SK-N-SH (cell line): ENCODE data around the gene PPP1R14C. TPM values are rescaled to one million over a fixed set of nuclear protein-coding genes. Genes with fewer than 3 reads are reported as not detected.

ENCODE experiments used
- CTCF ChIA-PET: fragments of 300-600, 350-600 bp; formaldehyde crosslinking; extraction: SDS; loops from one replicate; lab custom pipeline; 2021; lab: Yijun Ruan, JAX
- POLR2A ChIA-PET: fragments of 350-600 bp; sonication (Branson Sonifier 250); formaldehyde crosslinking; extraction: SDS; loops from one replicate; lab custom pipeline; 2020; ENCODE audit warnings: antibody characterized with exemption, inconsistent platforms; lab: Yijun Ruan, JAX
- DNase-seq: peaks from one replicate; pipeline ENCODE4 v3.0.0; 2012
- H2AFZ ChIP-seq: fragments of 200-600 bp; sonication (generic); 2 replicates; pipeline ENCODE4 v1.8.1; 2016; ENCODE audit warnings: antibody characterized with exemption, mild to moderate bottlenecking, low read depth
- H3F3A ChIP-seq: fragments of 200-600 bp; sonication (generic); replicated peaks from 2 replicates; pipeline ENCODE3; 2016; ENCODE audit warnings: antibody characterized with exemption, mild to moderate bottlenecking; ENCODE audit not compliant: insufficient read depth
- H3K27ac ChIP-seq, 2 experiments: fragments of 200-500 bp in 1 of 2; fragments of 200-600 bp in 1 of 2; sonication (Bioruptor generic) in 1 of 2; sonication (generic), shearing (Covaris generic) in 1 of 2; 2 replicates each; pipeline versions ENCODE4 v1.5.1 to v1.6.1; 2014 to 2016; ENCODE audit warnings: low read depth in 2 of 2, inconsistent platforms in 1 of 2, low read length in 1 of 2, mild to moderate bottlenecking in 1 of 2, mixed read lengths in 1 of 2
- H3K27me3 ChIP-seq: fragments of 200-600 bp; sonication (generic), shearing (Covaris generic); 2 replicates; pipeline ENCODE4 v1.6.1; 2016; ENCODE audit warnings: mixed run types; ENCODE audit not compliant: insufficient read depth
- H3K36me3 ChIP-seq, 2 experiments: fragments of 200-500 bp in 1 of 2; fragments of 200-600 bp in 1 of 2; sonication (Bioruptor generic) in 1 of 2; sonication (generic) in 1 of 2; replicated peaks in 1 of 2; 2 replicates each; pipeline versions ENCODE3 to v1.5.1; 2014 to 2016; ENCODE audit warnings: low read length in 1 of 2, mild to moderate bottlenecking in 1 of 2; ENCODE audit not compliant: insufficient read depth in 2 of 2, control insufficient read depth in 1 of 2
- H3K4me1 ChIP-seq, 2 experiments: fragments of 200-500 bp in 1 of 2; fragments of 200-600 bp in 1 of 2; sonication (Bioruptor generic) in 1 of 2; sonication (generic), shearing (Covaris generic) in 1 of 2; 2 replicates each; pipeline versions ENCODE4 v1.5.1 to v1.6.1; 2014 to 2016; ENCODE audit warnings: low read depth in 1 of 2, low read length in 1 of 2, mixed run types in 1 of 2; ENCODE audit not compliant: insufficient read depth in 2 of 2, control insufficient read depth in 1 of 2
- H3K4me2 ChIP-seq: fragments of 200-600 bp; sonication (generic), shearing (Covaris generic); 2 replicates; pipeline ENCODE4 v1.6.1; 2017; ENCODE audit warnings: mixed run types
- H3K4me3 ChIP-seq, 2 experiments: fragments of 200-500 bp in 1 of 2; fragments of 200-600 bp in 1 of 2; sonication (Bioruptor generic) in 1 of 2; sonication (generic), shearing (Covaris generic) in 1 of 2; 2 replicates each; pipeline versions ENCODE4 v1.5.1 to v1.8.1; 2014 to 2016; ENCODE audit warnings: low read depth in 2 of 2, inconsistent platforms in 1 of 2, low read length in 1 of 2, mild to moderate bottlenecking in 1 of 2, mixed read lengths in 1 of 2, moderate library complexity in 1 of 2
- H3K79me2 ChIP-seq: fragments of 200-600 bp; sonication (generic); 2 replicates; pipeline ENCODE4 v1.8.1; 2017; ENCODE audit warnings: mild to moderate bottlenecking; ENCODE audit not compliant: insufficient read depth
- H3K9ac ChIP-seq: fragments of 200-600 bp; sonication (generic); 2 replicates; pipeline ENCODE4 v1.6.1; 2017; ENCODE audit warnings: mixed run types
- H3K9me2 ChIP-seq: fragments of 200-600 bp; sonication (generic); 2 replicates; pipeline ENCODE4 v1.6.1; 2017; ENCODE audit warnings: mixed run types
- H3K9me3 ChIP-seq: fragments of 200-600 bp; sonication (generic); 2 replicates; pipeline ENCODE4 v1.6.1; 2017; ENCODE audit warnings: mixed run types, mild to moderate bottlenecking, moderate library complexity
- H4K20me1 ChIP-seq: fragments of 200-600 bp; sonication (generic); 2 replicates; pipeline ENCODE4 v1.6.1; 2017; ENCODE audit warnings: mild to moderate bottlenecking, mixed run types; ENCODE audit not compliant: insufficient read depth
- CHD2 ChIP-seq: fragments of 150-350 bp; IDR thresholded peaks from 2 replicates; pipeline ENCODE4 v1.6.1; 2018; ENCODE audit warnings: low read length; ENCODE audit not compliant: partially characterized antibody
- ELF1 ChIP-seq: IDR thresholded peaks from 2 replicates; pipeline ENCODE4 v1.4.0; 2012
- EP300 ChIP-seq, 2 experiments: IDR thresholded peaks; 2 replicates each; pipeline versions ENCODE4 v1.4.0 to v1.6.1; 2012; ENCODE audit warnings: borderline replicate concordance in 1 of 2, low read depth in 1 of 2, low read length in 1 of 2
- FOSL2 ChIP-seq: IDR thresholded peaks from 2 replicates; pipeline ENCODE4 v1.4.0; 2012; ENCODE audit warnings: low read depth, mild to moderate bottlenecking, moderate library complexity, borderline replicate concordance
- FOXJ3 ChIP-seq: sonication (generic); formaldehyde crosslinking; IDR thresholded peaks from 2 replicates; pipeline ENCODE4 v1.5.1; 2020; ENCODE audit warnings: mild to moderate bottlenecking, missing genetic modification reagents
- MXI1 ChIP-seq: IDR thresholded peaks from 2 replicates; pipeline ENCODE4 v1.6.1; 2012; ENCODE audit warnings: mild to moderate bottlenecking, low read depth, low read length, improper control_type of control experiment
- NFIC ChIP-seq: IDR thresholded peaks from 2 replicates; pipeline ENCODE4 v1.4.0; 2012; ENCODE audit warnings: borderline replicate concordance
- NRF1 ChIP-seq: IDR thresholded peaks from 2 replicates; pipeline ENCODE4 v1.6.1; 2012; ENCODE audit warnings: low read depth, mild to moderate bottlenecking, low read length
- POLR2AphosphoS5 ChIP-seq: IDR thresholded peaks from 2 replicates; pipeline ENCODE4 v1.6.1; 2012; ENCODE audit warnings: low read depth, low read length
- RCOR1 ChIP-seq: fragments of 150-350 bp; IDR thresholded peaks from 2 replicates; pipeline ENCODE4 v1.6.1; 2017; ENCODE audit warnings: antibody characterized with exemption, low read length
- RFX5 ChIP-seq: IDR thresholded peaks from 2 replicates; pipeline ENCODE4 v1.6.1; 2012; ENCODE audit warnings: mild to moderate bottlenecking, improper control_type of control experiment, low read length
- RXRA ChIP-seq: IDR thresholded peaks from 2 replicates; pipeline ENCODE4 v1.4.0; 2012; ENCODE audit warnings: low read depth, mild to moderate bottlenecking, borderline replicate concordance
- SIN3A ChIP-seq: IDR thresholded peaks from 2 replicates; pipeline ENCODE4 v1.6.1; 2012; ENCODE audit warnings: low read depth, mild to moderate bottlenecking, low read length, moderate library complexity, borderline replicate concordance
- TAF1 ChIP-seq: IDR thresholded peaks from 2 replicates; pipeline ENCODE4 v1.6.1; 2012; ENCODE audit warnings: low read depth, mild to moderate bottlenecking, low read length, moderate library complexity, borderline replicate concordance
- TEAD4 ChIP-seq: IDR thresholded peaks from 2 replicates; pipeline ENCODE4 v1.4.0; 2012; ENCODE audit warnings: mild to moderate bottlenecking, borderline replicate concordance; ENCODE audit not compliant: insufficient read depth
- WGBS: methylation state at CpG from one replicate; pipeline ENCODE4 v1.1.6; 2017; ENCODE audit warnings: low lambda C conversion rate; 5-methylcytosine and 5-hydroxymethylcytosine counted together
- polyA plus RNA-seq, 3 experiments: library from polyadenylated mRNA; depleted of rRNA; stranded (reverse); fragments of >200 nt; gene quantifications; 2 replicates each; pipeline ENCODE4 v1.2.3, GENCODE V29; 2012
- TF ChIP-seq, protein P1 (sequence below): IDR thresholded peaks from 2 replicates; pipeline ENCODE4 v1.4.0; 2012; ENCODE audit warnings: low read depth, borderline replicate concordance

The PPP1R14C gene, protein sequence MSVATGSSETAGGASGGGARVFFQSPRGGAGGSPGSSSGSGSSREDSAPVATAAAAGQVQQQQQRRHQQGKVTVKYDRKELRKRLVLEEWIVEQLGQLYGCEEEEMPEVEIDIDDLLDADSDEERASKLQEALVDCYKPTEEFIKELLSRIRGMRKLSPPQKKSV
- not detected in 2 replicates for polyA plus RNA-seq (2012; rRNA removed)
- polyA plus RNA-seq (2012; cell fraction: cytosol; rRNA removed) = not detected in 2 replicates
- polyA plus RNA-seq (2012; cell fraction: nucleus; rRNA removed) = not detected in 2 replicates

DNA sequence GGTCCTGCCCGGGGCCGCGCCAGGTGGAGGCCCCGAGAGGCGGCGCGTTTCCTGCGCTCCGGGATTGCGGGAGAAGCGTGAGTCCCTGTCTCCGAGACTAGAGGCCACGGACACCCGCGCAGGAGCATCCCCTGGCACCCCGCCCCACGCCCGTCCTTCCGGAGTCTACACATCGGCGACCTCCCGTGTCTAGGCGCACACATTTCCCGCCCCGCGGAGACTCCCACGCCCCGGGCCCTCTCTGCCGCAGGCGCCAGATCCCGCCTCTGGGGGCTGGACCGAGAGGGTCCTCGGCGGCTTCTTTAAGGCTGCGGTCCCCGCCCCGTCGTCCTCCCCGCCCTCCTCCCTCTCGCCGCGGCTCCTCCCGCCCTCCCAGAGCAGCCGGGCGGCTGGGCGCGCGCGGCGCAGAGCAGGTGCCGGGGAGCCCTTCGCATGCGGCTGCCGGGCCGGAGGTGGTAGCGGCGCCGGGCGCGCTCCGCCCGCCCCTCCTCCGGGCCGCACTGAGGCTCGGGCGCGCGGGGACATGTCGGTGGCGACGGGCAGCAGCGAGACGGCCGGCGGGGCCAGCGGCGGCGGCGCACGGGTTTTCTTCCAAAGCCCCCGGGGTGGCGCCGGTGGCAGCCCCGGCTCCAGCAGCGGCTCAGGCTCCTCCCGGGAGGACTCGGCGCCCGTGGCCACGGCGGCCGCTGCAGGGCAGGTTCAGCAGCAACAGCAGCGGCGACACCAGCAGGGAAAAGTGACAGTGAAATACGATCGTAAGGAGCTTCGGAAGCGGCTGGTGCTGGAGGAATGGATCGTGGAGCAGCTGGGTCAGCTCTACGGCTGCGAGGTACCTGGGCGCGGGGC lies at the start of gene PPP1R14C:
Gene PPP1R14C, plus strand, starts transcription at position 375 of the 846 bp plus-strand sequence. Its CDS starts 149 bp downstream, at position 524.
- 2% methylated on average over 14 of the region's 103 CpGs for WGBS
- Histone ChIP-seq H3K79me2 (no peaks in the 10 kb centered on the region), H3F3A (no peaks in the 10 kb centered on the region), H3K27ac (no peak within 1 kb of the TSS), H3K9me2 (no peaks in the 10 kb centered on the region), H3K9ac (no peak within 1 kb of the TSS), H3K9me3 (no peaks in the 10 kb centered on the region), H3K4me3 (no peak within 1 kb of the TSS), H4K20me1 (no peaks in the 10 kb centered on the region), H3K27me3 (peaks cover 33% of the 10 kb centered on the region), H3K4me2 (no peak within 1 kb of the TSS), H2AFZ (no peak within 1 kb of the TSS), H3K36me3 (no peaks in the 10 kb centered on the region), H3K4me1 (no peaks in the 10 kb centered on the region)
- POLR2A ChIA-PET = no interaction called here
- peak; percentile 42 for DNase-seq
- CTCF ChIA-PET = interaction anchor here (1.0 kb wide), 1 partner anchor 25 kb away, joined by 3 read pairs; no protein-coding TSS in a partner anchor
- TF ChIP-seq, protein P1, sequence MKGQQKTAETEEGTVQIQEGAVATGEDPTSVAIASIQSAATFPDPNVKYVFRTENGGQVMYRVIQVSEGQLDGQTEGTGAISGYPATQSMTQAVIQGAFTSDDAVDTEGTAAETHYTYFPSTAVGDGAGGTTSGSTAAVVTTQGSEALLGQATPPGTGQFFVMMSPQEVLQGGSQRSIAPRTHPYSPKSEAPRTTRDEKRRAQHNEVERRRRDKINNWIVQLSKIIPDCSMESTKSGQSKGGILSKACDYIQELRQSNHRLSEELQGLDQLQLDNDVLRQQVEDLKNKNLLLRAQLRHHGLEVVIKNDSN = no peak
- no peak for TF ChIP-seq RFX5
- no peak for TF ChIP-seq ELF1
- TF ChIP-seq TAF1 = no peak
- no peak for TF ChIP-seq RXRA
- TF ChIP-seq CHD2 = no peak
- TF ChIP-seq SIN3A = no peak
- no peak for TF ChIP-seq NFIC
- TF ChIP-seq EP300 (IDR thresholded peaks at IDR 0.05; ENCODE audit: borderline replicate concordance in 1 of 2, low read depth in 1 of 2, low read length in 1 of 2) = no peak
- no peak for TF ChIP-seq NRF1
- no peak for TF ChIP-seq POLR2AphosphoS5

DNA sequence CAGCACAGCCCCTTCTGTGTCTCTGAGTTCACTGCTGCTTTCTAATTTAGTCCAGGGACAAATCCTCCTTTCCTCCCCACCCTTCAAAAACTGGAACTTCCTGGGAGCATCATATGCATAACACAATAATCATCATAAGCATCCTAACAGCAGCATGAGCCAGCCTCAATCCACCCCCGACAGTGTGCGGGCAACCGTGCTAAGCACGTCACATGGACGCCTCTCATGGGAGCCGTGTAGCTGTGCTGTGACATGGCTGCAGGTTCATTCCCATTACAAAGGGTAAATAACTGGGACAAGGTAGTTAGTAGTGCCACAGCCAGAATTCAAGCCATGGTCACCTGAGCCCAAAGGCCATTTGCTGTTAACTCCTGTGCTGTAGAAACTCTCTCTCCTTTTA lies 49.4 kb upstream of the PPP1R14C start:
- no peak for DNase-seq
- Histone ChIP-seq H2AFZ (no peak overlapping the region), H3K36me3 (no peaks in the 10 kb centered on the region), H4K20me1 (no peaks in the 10 kb centered on the region), H3K9ac (no peak overlapping the region), H3K4me3 (no peak overlapping the region), H3K9me3 (no peaks in the 10 kb centered on the region), H3K4me2 (no peak overlapping the region), H3K9me2 (no peaks in the 10 kb centered on the region), H3K4me1 (no peaks in the 10 kb centered on the region), H3F3A (no peaks in the 10 kb centered on the region), H3K79me2 (no peaks in the 10 kb centered on the region), H3K27me3 (peaks cover 56% of the 10 kb centered on the region; the same call in 1 of the 2 replicates), H3K27ac (no peak overlapping the region)
- TF ChIP-seq RCOR1 (no peak), FOXJ3 (CRISPR knock-in tag) (no peak), NFIC (no peak), TAF1 (no peak), MXI1 (no peak), FOSL2 (no peak), POLR2AphosphoS5 (no peak), TEAD4 (no peak), RFX5 (no peak)
- ChIA-PET CTCF (interaction anchor here (2.8 kb wide), 1 partner anchor 13 kb away, joined by 12 read pairs; no protein-coding TSS in a partner anchor), POLR2A (no interaction called here)
- no CpG with 5 or more reads among the region's 6 CpGs for WGBS
